GM15510 (cell line): ENCODE data around the gene POFUT2.

Source experiments
- POLR2A ChIP-seq: IDR thresholded peaks from 3 replicates; pipeline ENCODE4 v1.6.1; 2011; ENCODE audit warnings: borderline replicate concordance; ENCODE audit not compliant: insufficient read length; ENCODE audit errors: extremely low read depth

Gene POFUT2

DNA sequence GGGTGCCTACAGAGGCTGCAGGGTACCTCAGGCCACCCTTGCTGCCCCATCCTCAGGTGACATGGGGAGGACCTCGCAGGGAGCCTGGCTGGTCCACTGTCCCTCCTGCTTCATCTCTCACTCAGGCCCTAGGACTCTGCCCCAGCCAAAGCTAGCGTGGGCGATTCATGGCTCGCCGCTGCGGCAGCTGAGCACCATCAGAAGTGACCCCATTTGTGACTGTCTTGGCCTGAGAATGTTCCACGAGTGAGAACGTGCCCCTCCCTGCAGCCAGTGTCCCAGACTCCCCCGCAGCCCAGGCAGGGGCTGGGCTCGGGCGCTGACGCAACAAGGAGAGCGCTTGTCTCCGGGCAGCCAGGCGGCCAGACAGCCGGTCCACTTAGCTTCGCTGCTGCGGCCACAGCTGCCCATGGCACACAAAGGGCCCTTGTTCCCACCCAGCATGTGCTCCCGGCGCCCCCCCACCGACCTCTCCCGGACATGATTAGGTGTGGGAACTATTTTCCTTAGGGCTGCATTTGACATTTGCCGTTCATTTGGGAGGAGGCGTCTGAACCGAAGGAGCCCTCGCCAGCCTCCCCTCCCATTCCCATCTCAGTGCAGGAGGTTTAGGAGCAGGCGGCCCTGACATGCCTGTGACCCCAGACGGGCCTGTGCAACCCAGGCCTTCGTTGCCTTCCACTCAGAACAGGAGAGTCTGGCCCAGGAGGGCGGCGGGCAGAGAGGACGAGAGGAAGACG is 19.3 kb upstream of the POFUT2 start:
- TF ChIP-seq POLR2A: no peak

DNA sequence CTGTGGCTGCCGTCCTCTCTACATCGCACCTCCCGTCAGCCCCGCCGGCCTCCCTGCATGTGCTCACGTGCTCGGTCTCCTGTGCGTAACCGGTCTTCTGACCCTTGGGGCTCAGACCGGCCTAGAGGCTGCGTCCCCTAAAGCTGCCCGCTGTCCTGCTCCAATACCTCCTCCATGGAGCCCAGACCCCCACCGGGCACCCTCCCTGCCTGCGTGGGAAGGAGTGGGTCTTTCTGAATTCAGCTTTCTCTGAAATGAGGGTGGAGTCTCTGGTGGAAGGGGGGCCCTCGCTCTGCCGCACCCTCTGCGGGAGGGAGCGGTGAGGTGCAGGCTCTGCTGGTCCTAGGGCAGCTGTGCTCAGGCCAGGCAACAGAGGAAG is 18.7 kb upstream of the POFUT2 start:
- no peak for TF ChIP-seq POLR2A

DNA sequence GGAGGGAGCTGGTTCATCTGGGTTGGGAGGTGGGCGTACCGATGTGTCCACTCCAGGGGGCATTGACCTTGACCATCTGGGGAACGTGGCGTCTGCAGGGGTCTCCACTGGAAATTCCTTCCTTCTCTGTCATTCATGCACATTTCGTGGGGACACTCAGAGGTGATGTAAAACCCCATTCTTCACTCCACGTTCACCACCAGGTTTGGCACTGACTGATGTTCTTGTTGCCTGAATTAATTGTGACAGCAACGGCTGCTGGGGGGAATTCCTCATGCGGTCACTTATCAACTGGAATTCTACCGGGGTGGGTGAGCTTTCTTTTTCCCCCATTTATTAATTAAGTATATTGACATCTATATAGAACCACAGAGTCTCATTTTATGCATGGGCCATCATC is 18.1 kb upstream of the POFUT2 start:
- no peak for TF ChIP-seq POLR2A

DNA sequence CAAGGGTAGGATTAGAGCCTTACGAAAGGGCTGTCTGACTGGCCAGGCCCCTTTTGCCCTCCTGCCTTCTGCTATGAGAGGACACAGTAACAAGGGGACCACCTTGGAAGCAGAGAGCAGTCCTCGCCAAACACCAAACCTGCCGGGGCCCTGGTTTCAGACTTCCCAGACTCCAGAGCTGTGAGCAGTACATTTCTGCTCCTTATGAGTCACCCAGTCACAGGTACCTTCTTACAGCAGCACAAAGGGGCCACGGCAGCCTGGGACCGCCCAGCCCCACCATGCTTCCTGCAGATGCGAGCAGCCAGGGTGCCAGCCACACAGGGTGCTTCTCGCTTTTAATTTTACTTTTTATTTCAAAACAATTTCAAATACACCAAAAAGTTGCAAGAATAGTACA is 17.2 kb upstream of the POFUT2 start:
- TF ChIP-seq POLR2A: no peak

DNA sequence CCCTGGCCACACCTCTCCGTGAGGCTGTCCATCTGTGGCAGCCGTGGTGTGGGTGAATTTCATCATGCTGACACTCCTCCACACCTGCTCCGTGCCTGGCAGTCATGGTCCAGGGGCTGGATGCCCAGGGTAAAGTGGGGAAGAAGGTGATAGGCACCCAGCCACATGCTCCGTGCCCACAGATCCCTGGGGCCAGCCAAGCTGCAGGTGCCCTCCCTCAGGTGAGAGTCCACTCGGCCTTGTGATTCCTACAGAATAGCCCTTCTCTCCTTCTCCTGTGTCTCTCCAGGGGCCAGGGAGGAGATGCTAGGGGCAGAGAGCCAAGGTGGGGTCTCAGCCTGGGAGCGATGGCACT is 16.8 kb upstream of the POFUT2 start:
- TF ChIP-seq POLR2A: no peak

DNA sequence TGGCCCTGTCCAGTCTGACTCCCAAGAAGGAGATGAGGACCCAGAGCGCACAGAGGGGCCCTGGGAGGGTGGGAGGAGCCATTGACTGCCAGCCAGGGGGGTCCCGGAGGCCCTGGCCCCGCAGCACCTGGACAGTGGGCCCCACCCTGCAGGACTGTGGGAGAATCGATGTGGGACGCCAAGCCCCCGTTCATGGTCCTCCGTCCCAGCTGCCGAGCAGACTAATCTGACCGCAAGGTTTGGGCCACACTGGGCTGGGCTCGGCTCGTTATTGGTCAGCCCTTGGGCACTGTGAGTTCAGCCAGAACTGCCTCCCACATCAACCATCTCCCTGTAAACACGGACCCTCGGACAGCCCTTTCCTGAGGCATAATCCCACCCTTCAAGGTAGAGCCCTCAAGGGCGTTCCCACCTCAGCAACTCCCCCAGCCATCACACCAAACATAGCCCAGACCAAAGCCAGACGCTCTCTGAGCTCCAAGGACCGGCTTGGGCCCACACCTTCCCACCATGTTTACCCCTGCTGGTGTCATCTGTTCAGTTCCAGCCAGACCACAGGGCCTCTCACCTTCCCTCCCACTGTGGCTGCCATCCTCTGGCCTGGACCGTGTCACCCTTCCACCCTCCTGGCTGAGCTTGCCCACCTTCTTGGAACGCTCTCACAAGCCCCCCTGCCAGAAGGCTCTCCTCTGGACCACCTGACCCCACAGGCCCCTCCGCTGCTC is 16.2 kb upstream of the POFUT2 start:
- TF ChIP-seq POLR2A: no peak

DNA sequence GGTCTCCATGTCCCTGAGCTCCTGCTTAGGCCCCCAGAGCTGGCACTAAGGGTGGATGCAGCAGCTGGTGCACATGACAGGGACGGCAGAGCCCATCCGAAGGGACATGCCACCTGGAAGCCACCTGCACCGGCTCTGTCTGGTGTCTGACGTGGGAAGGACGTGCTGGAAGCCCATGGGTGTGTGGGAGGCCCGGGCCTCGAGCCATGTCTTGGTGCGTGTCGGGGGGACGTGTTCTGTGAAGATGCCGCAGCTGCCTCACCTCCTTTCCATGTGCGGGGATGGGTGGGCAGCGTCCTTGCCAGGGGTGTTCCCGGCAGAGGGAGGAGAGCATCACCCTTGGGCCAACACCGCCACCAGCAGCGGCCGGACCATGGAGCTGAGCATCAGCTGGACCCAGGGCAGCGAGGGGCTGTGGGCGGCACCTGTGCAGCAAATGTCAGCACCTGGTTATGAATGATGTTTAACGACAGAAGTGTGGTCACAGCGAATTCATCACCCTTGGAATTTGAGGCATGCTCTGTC is 15.5 kb upstream of the POFUT2 start:
- TF ChIP-seq POLR2A: no peak

DNA sequence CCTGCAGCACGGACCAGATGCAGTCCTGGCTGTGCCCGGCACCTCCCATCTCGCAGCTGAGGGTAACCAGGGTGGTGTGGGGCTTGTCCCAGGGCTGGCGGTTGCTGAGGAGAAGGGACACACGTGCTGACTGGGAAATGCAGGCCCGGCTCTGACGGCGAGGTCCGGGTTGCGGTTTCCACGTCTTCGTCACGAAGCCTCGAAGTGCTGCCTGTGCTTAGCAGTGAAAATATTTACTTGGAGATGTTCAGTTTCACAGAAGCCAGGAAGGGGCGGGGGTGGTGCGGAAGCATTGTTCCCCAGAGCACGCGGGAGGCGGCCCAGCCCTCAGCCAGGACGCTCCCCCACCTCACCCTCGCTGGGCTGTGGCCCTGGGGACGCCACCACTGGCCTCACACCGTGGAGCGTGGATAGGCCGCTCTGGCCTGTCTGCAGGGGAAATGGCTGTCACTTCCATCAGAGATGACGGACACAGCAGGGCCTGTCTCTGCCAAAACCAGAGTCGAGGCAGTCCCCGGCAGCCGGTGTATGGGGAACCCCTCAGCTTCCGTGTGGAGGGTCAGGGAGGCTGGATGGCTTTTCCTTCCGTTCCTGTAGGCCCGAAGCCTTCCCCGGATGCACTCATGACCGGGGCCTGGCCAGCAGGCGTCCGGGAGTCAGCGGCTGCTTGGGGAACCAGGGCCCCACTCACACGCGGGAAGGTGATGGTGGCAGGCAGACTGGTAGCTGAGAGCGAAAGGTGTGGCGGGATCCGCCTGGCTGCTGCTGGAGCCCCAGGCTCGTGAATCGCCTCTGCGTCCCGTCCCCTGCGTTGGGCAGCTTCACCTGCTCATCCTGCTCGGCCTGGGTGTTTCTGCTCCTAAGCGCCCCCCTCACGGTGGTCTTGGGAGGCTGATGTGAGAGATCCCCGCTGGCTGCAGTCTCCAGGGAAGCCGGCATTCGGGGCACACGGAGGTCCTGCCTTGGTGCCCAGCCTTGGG is 14.7 kb upstream of the POFUT2 start:
- no peak for TF ChIP-seq POLR2A

DNA sequence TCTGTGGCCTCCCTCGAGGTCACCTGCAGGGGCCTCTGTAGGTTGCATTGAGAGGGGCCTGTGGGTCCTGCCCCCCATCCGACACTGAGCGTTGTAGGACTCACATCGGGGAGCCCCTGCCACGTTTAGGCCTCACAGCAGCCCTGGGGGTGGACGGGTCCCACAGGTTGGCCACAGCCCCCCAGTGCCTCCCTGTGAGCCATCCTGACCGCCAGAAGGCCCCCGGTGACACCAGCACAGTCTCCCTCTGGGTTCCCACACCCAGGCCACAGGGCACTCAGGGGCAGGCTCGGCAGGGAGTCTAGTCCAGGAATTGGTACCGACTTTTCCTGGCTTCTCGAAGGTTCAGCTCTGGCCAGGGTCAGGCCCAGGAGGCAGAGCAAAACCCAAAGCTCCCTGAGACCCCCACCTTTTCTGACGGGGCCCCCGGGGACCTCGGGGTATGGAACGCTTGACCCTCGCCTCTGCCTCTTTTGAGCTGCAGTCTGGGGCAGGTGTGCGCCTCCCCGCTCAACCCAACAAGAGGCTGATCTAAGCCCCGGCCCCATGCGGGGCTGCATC is 13.9 kb upstream of the POFUT2 start:
- no peak for TF ChIP-seq POLR2A

DNA sequence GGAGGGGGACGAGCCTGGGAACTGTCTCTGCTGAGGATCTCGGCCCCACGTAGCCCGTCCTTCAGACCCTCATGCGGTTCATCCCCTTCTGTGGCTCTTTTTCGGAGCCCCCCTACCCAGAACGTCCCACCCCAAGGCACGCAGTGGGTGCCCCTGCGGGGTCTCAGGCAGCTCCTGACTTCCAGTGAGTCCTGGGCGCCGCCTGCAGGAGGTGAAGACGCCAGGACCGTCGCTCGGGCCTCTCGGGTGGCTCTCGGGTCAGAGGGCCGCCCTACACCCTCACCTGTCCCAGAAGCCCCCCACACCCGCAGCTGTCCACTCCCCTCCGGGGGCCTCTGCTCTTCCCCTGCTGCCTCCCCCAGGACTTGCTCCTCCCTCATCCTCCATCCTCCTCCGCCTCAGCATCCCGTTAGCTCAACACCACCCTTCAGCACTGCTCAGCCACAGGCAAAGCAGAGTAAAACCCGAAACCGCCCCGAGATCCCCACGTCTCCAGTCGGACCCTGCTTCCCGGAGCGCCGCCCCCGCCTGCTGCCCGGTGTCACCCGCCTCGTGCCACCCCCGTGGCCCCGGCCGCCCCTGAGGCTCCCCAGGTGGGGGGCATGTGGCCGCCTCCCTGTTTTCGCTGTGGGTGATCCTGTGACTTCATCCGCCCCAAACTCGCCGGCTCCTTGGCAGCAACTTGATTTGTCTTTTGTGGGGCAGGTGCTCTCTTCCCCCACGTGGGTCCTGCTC is 13.3 kb upstream of the POFUT2 start:
- no peak for TF ChIP-seq POLR2A

DNA sequence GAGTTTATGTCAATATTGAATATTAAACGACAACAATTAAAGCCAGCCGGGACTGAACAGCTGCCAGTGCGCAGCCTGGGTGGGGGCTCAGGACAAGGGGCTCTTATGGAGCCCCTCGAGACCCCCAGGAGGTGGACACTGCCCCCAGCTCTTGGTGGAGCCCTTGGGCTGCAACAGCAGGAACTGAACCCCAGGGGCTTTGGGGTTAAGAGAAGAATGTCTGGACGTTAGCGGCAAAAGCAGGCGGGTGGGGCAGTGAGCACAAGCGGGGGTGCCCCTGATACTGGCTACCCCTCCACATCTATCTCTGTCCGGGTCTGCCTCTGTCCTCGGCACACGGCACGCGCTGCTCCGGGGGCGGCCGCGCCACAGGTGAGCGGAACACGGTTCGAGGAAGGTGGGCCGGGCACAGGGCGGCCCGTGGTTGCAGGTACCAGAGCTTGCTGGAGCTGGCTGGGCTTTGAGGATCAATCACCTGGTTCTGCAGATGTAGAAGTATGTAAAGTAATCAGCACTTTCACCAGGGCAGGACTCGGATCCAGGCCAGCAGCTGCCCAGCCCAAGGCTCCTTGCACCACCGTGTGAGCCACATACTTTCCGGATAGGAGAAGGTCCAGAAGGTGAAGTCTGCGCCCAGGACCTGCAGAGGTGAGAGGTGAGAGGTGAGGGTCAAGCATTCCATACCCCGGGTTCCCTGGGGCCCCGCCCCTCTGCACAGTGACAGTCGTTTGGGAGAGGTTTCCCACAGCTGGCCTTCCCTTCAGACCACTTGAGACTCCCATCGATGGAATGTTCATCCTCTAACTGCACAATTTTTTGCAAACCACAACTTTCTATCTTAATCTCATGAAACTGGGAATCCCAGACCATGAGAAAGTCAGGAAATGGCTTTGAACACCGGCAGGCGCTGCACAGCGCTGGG is 12.4 kb upstream of the POFUT2 start:
- no peak for TF ChIP-seq POLR2A

DNA sequence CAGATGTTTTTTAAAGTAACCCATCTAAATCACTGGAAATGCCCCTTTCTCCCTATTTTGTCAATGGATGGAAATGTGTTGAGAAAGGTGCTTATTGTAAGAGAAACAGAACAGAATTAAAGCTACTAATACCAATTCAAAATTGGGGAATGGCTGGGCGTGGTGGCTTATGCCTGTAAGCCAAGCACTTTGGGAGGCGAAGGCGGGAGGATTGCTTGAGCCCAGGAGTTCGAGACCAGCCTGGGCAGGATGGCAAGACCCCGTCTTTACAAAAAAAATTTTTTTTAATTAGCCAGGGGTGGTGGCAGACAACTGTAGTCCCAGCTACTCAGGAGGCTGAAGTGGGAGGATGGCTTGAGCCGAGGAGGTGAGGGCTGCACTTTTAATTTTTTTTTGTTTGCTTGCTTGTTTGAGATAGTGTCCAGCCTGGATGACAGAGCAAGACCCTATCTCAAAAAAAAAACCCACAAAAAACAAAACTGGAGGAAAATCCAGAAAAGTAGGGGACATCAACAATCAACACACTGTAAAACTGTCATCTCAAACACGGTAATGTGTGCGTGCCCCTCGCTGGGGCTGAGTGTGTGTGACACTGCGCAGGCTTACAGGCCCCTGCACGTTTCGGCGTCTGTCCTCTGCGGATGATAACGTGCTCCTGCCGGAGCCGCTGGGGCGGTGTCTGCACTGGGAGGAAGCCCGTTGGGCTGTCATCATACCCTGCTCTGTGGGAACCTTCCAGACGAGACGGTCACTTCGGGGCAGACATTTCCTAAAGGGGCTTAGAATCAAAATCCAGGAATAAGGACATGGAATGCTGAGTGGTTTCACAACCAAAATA is 11.6 kb upstream of the POFUT2 start:
- TF ChIP-seq POLR2A: no peak
